Central memory CD8-positive, alpha-beta T cell (primary cell): ENCODE data around the gene RNF141.

Experiments used
- ATAC-seq: fragments of 150-1000 bp; cut with Tn5 transposase; replicated peaks from 2 replicates; pipeline ENCODE4 v1.10.0; 2022; ENCODE audit warnings: mild to moderate bottlenecking, moderate FRiP score, moderate number of reproducible peaks; ENCODE audit not compliant: poor library complexity, severe bottlenecking; ENCODE audit errors: extremely low read depth
- DNase-seq, 2 donors: peaks; one replicate each; pipeline ENCODE4 v3.0.0; 2021; ENCODE audit warnings: low spot score in 2 of 2
- H3K27ac Mint-ChIP-seq: one replicate; pipeline ENCODE4 v1.8.0; 2022; ENCODE audit warnings: low read depth, mild to moderate bottlenecking, moderate library complexity, mixed read lengths
- H3K27me3 Mint-ChIP-seq: one replicate; pipeline ENCODE4 v1.8.0; 2022; ENCODE audit warnings: mixed read lengths
- H3K36me3 Mint-ChIP-seq: one replicate; pipeline ENCODE4 v1.8.0; 2022; ENCODE audit warnings: mild to moderate bottlenecking, moderate library complexity, mixed read lengths; ENCODE audit not compliant: insufficient read depth
- H3K4me1 Mint-ChIP-seq: one replicate; pipeline ENCODE4 v1.8.0; 2022; ENCODE audit warnings: mixed read lengths
- H3K4me3 Mint-ChIP-seq: one replicate; pipeline ENCODE4 v1.8.0; 2022; ENCODE audit warnings: mild to moderate bottlenecking, moderate library complexity, mixed read lengths
- H3K9me3 Mint-ChIP-seq: one replicate; pipeline ENCODE4 v1.8.0; 2022; ENCODE audit warnings: mixed read lengths

Gene RNF141

DNA sequence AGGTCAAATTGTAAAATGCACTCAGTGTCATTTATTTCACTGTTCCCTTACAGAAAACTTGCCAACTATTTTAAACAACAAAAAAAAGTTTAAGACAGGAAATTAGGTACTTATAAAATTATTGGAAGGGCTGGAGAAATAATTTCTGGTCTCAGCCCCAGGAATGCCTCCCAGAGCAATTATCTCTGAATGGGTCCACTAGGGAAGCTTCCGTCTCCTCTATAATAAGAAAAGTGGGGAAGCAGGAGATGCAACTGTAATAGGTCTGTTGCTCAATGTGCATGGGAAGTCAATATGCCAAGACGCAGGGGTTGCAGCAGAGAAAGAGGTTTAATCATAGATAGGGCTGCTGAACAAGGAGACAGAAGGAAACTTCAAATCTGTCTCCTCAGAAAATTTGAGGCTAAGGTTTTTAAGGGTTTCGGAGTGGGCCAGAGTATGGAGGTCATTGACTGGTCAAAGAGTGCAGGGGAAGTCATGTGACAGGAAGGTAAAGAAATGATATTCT lies 10.9 kb upstream of the RNF141 start:
- Mint-ChIP-seq H3K36me3 (peaks cover 1% of the 10 kb centered on the region), H3K4me3 (no peak overlapping the region), H3K4me1 (no peaks in the 10 kb centered on the region), H3K9me3 (no peaks in the 10 kb centered on the region), H3K27me3 (peaks cover 67% of the 10 kb centered on the region), H3K27ac (no peak overlapping the region)
- no peak for ATAC-seq
- DNase-seq, result no peak

DNA sequence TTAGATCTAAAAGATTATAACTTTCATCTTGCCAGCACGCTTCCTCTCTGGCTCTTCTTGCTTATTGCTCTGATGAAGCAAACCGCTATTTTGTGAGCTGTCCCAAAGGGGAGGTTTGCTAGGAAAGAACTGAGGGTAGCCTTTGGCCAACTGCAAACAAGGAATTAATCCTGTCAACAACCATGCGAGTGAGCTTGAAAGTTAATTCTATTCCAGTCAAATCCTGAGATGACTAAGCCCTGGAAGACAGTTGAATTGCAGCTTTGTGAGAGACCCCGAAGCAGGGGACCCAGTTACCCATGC lies 10.3 kb upstream of the RNF141 start:
- Mint-ChIP-seq H3K36me3 (no peaks in the 10 kb centered on the region), H3K27me3 (peaks cover 60% of the 10 kb centered on the region), H3K4me3 (no peak overlapping the region), H3K9me3 (no peaks in the 10 kb centered on the region), H3K4me1 (no peaks in the 10 kb centered on the region), H3K27ac (no peak overlapping the region)
- ATAC-seq (no peak), DNase-seq (no peak)

- no peak overlapping the region for H3K4me3 Mint-ChIP-seq
- ATAC-seq, result no peak
- H3K27me3 Mint-ChIP-seq, result peaks cover 56% of the 10 kb centered on the region
These were observed 9.7 kb upstream of the RNF141 start for GRCh38 chr11:10550503-10551289.

GRCh38 chr11:10544491-10545465 lies 3.8 kb upstream of the RNF141 start:
- no peak overlapping the region for H3K4me3 Mint-ChIP-seq
- DNase-seq (no peak), ATAC-seq (no peak)
- H3K27me3 Mint-ChIP-seq, result peaks cover 23% of the 10 kb centered on the region
- no peak overlapping the region for H3K27ac Mint-ChIP-seq
- peaks cover 13% of the 10 kb centered on the region for H3K36me3 Mint-ChIP-seq
- peaks cover 10% of the 10 kb centered on the region for H3K4me1 Mint-ChIP-seq
- no peaks in the 10 kb centered on the region for H3K9me3 Mint-ChIP-seq

More at GRCh38 chr11:10550503-10551289, 9.7 kb upstream of the RNF141 start:
- Mint-ChIP-seq H3K9me3 (no peaks in the 10 kb centered on the region), H3K4me1 (no peaks in the 10 kb centered on the region), H3K36me3 (no peaks in the 10 kb centered on the region), H3K27ac (no peak overlapping the region)
- no peak for DNase-seq

DNA sequence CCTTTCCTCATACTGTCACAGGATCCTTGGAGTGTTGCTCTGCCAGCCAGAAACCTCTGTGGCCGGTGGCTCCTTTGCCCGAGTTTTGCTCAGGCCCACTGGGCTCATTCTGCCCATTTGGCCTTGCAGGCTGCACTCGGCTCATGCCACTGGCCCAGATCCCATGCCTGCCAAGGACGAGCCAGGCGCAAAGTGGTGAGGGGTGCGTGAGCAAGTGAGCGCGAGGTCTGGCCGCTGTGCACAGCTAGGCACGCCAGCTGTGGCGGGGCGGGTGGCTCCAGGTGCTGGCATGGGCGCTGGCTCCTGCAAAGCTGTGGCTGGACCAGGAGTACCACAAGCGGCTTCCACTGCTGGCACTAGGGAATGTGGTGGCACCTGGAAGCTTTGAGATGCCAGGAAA lies 2.8 kb upstream of the RNF141 start:
- ATAC-seq, result no peak
- H3K4me1 Mint-ChIP-seq, result peaks cover 15% of the 10 kb centered on the region
- no peak overlapping the region for H3K27ac Mint-ChIP-seq
- H3K9me3 Mint-ChIP-seq, result no peaks in the 10 kb centered on the region
- H3K27me3 Mint-ChIP-seq, result peaks cover 13% of the 10 kb centered on the region
- no peak for DNase-seq
- peaks cover 15% of the 10 kb centered on the region for H3K36me3 Mint-ChIP-seq
- no peak overlapping the region for H3K4me3 Mint-ChIP-seq

GRCh38 chr11:10542776-10543175 lies 1.8 kb upstream of the RNF141 start:
- no peaks in the 10 kb centered on the region for H3K9me3 Mint-ChIP-seq
- peaks cover 15% of the 10 kb centered on the region for H3K36me3 Mint-ChIP-seq
- peaks cover 3% of the 10 kb centered on the region for H3K27me3 Mint-ChIP-seq
- H3K27ac Mint-ChIP-seq, result no peak overlapping the region
- ATAC-seq (no peak), DNase-seq (no peak)
- no peak overlapping the region for H3K4me3 Mint-ChIP-seq
- peaks cover 15% of the 10 kb centered on the region for H3K4me1 Mint-ChIP-seq

- peaks cover 15% of the 10 kb centered on the region for H3K4me1 Mint-ChIP-seq
- ATAC-seq (no peak), DNase-seq (no peak)
- H3K36me3 Mint-ChIP-seq, result peaks cover 15% of the 10 kb centered on the region
- H3K27ac Mint-ChIP-seq, result peak overlapping the region; percentile 85
- no peaks in the 10 kb centered on the region for H3K9me3 Mint-ChIP-seq
- H3K4me3 Mint-ChIP-seq, result peak overlapping the region; percentile 83
- H3K27me3 Mint-ChIP-seq, result no peaks in the 10 kb centered on the region
These were observed 559 bp upstream of the RNF141 start for GRCh38 chr11:10541561-10541930.

DNA sequence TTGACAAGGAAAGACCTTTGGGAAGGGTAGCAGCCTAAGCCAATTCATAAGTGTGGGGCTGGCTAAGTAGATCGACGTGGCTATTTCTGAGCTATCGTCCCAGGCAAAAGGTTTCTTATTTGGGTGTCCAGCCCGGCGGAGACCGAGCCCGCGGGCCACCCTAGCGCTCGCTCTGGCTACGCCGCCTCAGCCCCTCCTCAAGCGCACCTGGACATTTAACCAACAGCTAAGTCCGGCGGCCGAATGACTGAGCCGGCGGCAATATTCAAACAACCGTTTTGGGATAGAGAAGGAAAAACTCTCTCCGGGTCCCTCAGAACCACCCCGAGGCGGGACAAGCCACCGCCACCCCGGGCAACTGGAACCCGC lies 457 bp downstream of the RNF141 start:
- Mint-ChIP-seq H3K4me1 (peaks cover 21% of the 10 kb centered on the region), H3K27me3 (no peaks in the 10 kb centered on the region), H3K27ac (peak overlapping the region; percentile 85), H3K9me3 (no peaks in the 10 kb centered on the region), H3K36me3 (peaks cover 15% of the 10 kb centered on the region), H3K4me3 (peak overlapping the region; percentile 83)
- no peak for DNase-seq
- ATAC-seq, result peak; percentile 28

DNA sequence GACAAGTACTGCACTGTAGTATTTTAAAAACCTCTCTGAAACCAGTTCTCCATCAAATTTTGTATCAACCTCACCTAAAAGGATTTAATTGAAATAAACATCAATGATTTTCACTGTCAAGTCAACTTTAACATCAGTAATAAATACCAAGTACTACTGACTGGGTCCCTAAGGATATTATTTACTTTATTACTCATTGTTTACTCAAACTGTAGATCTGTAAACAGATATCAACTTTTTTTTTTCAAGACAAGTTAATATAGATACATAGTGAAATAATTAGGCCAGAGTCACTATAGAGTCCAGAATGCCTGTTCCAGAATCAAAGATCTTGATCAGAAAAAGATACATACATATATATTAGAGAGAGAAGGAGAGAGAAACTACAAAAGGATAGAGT lies 1.6 kb downstream of the RNF141 start:
- Mint-ChIP-seq H3K9me3 (no peaks in the 10 kb centered on the region), H3K27me3 (no peaks in the 10 kb centered on the region), H3K4me3 (peak overlapping the region; percentile 83), H3K4me1 (peaks cover 21% of the 10 kb centered on the region), H3K36me3 (peaks cover 15% of the 10 kb centered on the region), H3K27ac (peak overlapping the region; percentile 13)
- DNase-seq (no peak), ATAC-seq (no peak)

- DNase-seq, result no peak
- Mint-ChIP-seq H3K27me3 (no peaks in the 10 kb centered on the region), H3K27ac (no peak overlapping the region), H3K9me3 (no peaks in the 10 kb centered on the region), H3K4me3 (no peak overlapping the region), H3K36me3 (peaks cover 15% of the 10 kb centered on the region), H3K4me1 (peaks cover 21% of the 10 kb centered on the region)
- no peak for ATAC-seq
These were observed 2.1 kb downstream of the RNF141 start for GRCh38 chr11:10538924-10539323.

- ATAC-seq (no peak), DNase-seq (no peak)
- H3K4me1 Mint-ChIP-seq, result peaks cover 26% of the 10 kb centered on the region
- no peaks in the 10 kb centered on the region for H3K9me3 Mint-ChIP-seq
- peaks cover 13% of the 10 kb centered on the region for H3K36me3 Mint-ChIP-seq
- H3K27ac Mint-ChIP-seq, result no peak overlapping the region
- no peak overlapping the region for H3K4me3 Mint-ChIP-seq
- H3K27me3 Mint-ChIP-seq, result no peaks in the 10 kb centered on the region
These were observed 3.4 kb downstream of the RNF141 start for GRCh38 chr11:10537600-10537999.

DNA sequence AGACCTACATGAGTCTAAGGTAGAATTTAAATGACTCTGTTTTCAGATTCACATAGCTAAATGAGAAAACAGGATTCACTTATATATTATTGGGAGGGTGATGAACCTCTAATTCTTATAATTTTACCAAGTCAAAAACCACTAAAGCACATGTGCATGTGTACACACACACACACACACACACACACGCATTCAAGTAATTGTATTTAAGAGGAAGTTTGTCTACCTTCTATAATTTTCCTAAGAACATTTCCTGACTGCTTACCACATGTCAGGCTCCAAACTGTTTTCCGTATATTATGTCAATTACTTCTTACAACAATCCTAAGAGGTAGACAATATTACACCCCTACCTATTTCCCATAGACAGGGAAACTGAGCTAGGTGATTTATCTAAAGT lies 6.7 kb downstream of the RNF141 start:
- no peak for DNase-seq
- Mint-ChIP-seq H3K27me3 (no peaks in the 10 kb centered on the region), H3K27ac (no peak overlapping the region), H3K4me1 (peaks cover 15% of the 10 kb centered on the region), H3K36me3 (peaks cover 12% of the 10 kb centered on the region), H3K4me3 (no peak overlapping the region), H3K9me3 (no peaks in the 10 kb centered on the region)
- no peak for ATAC-seq

DNA sequence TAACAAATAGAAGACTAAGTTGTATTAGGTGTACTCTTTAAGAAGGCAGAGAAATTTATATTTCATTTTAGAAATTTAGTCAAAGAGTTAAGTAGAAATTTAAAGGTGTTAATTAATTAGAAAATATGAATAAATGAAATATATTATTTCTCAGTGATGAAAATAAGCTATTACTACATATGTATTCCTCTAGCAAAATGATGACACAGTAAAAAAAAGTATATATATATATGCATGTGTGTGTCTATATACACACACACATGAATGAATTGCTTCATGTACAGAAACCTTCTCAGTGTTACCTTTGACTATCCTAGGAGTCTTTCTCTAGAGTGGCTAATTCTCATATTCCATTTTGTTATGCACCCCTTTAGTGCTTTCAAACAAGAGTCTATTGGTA lies 7.7 kb downstream of the RNF141 start:
- Mint-ChIP-seq H3K4me3 (no peak overlapping the region), H3K4me1 (peaks cover 14% of the 10 kb centered on the region), H3K9me3 (no peaks in the 10 kb centered on the region), H3K36me3 (peaks cover 19% of the 10 kb centered on the region), H3K27ac (no peak overlapping the region), H3K27me3 (no peaks in the 10 kb centered on the region)
- DNase-seq, result no peak
- no peak for ATAC-seq
